GM12878 (cell line): ENCODE data around the gene PDE3B.

ENCODE experiments used
- RELA ChIP-seq: fragments of 450-650 bp; IDR thresholded peaks from 2 replicates; pipeline ENCODE4 v1.8.0; 2014; ENCODE audit warnings: borderline replicate concordance; ENCODE audit not compliant: partially characterized antibody
- TAF1 ChIP-seq: IDR thresholded peaks from 2 replicates; pipeline ENCODE4 v1.6.1; 2011; ENCODE audit warnings: mild to moderate bottlenecking, low read depth, low read length, borderline replicate concordance
- TF ChIP-seq, protein P1 (sequence below), 3 experiments: IDR thresholded peaks in 2 of 3; conservative IDR thresholded peaks in 1 of 3; 2 replicates each; pipeline ENCODE4 v1.5.1; 2011; ENCODE audit warnings: low read depth in 3 of 3, low read length in 3 of 3, mild to moderate bottlenecking in 3 of 3, control low read depth in 2 of 3, moderate library complexity in 2 of 3, inconsistent platforms in 1 of 3, mixed read lengths in 1 of 3; ENCODE audit not compliant: control insufficient read depth in 2 of 3, insufficient read depth in 1 of 3; ENCODE audit errors: extremely low read depth in 1 of 3

DNA sequence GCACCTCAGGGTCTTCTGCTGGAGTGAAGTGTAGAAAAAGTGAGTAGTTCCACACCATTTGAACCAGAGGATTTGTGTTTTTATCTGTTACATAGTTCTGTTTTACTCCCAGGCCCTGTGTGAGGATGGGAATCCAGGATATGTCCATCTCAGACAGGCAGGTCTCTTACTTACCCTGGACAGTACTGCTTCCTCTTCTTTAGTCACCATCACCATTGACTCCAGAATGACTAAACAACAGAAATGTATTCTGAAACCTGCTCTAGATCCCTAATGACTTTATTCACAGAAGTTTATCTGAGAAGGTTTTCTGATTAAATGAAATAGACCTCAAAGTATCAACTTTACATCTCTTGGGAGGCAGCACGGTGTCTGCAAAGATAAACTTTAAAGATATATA lies 214.8 kb downstream of the PDE3B start:
- TF ChIP-seq, protein P1, sequence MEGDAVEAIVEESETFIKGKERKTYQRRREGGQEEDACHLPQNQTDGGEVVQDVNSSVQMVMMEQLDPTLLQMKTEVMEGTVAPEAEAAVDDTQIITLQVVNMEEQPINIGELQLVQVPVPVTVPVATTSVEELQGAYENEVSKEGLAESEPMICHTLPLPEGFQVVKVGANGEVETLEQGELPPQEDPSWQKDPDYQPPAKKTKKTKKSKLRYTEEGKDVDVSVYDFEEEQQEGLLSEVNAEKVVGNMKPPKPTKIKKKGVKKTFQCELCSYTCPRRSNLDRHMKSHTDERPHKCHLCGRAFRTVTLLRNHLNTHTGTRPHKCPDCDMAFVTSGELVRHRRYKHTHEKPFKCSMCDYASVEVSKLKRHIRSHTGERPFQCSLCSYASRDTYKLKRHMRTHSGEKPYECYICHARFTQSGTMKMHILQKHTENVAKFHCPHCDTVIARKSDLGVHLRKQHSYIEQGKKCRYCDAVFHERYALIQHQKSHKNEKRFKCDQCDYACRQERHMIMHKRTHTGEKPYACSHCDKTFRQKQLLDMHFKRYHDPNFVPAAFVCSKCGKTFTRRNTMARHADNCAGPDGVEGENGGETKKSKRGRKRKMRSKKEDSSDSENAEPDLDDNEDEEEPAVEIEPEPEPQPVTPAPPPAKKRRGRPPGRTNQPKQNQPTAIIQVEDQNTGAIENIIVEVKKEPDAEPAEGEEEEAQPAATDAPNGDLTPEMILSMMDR (IDR thresholded peaks at IDR 0.05 in 2 of 3, conservative IDR thresholded peaks at IDR 0.05 in 1 of 3; ENCODE audit: control insufficient read depth in 2 of 3, extremely low read depth in 1 of 3, insufficient read depth in 1 of 3, low read depth in 3 of 3, low read length in 3 of 3), result no peak
- TF ChIP-seq TAF1, result no peak
- no peak for TF ChIP-seq RELA
